K562 (cell line): ENCODE results near the gene MRPL38.

ENCODE experiments used
- CTCF ChIP-seq, 3 experiments: IDR thresholded peaks in 2 of 3; conservative IDR thresholded peaks in 1 of 3; 2 replicates each; pipeline ENCODE4 v1.5.1; 2011 to 2012; ENCODE audit warnings: low read length in 3 of 3, mild to moderate bottlenecking in 3 of 3, control low read depth in 2 of 3, improper control_type of control experiment in 1 of 3, inconsistent platforms in 1 of 3, low read depth in 1 of 3, mixed read lengths in 1 of 3, moderate library complexity in 1 of 3; ENCODE audit not compliant: insufficient read depth in 2 of 3
- DACH1 ChIP-seq: fragments of 450-650 bp; IDR thresholded peaks from 2 replicates; pipeline ENCODE4 v1.6.1; 2018; ENCODE audit not compliant: partially characterized antibody
- ETV6 ChIP-seq, 3 experiments: fragments of 150-350 bp in 1 of 3; sonication (generic) in 1 of 3; formaldehyde crosslinking in 1 of 3; IDR thresholded peaks; 2 replicates each; pipeline versions ENCODE4 v1.6.1 to v1.8.0; 2014 to 2022; ENCODE audit warnings: borderline replicate concordance in 2 of 3, low read depth in 2 of 3, antibody characterized with exemption in 1 of 3, low read length in 1 of 3, mild to moderate bottlenecking in 1 of 3, missing genetic modification reagents in 1 of 3
- FOS ChIP-seq: IDR thresholded peaks from 3 replicates; pipeline ENCODE4 v1.6.1; 2011; ENCODE audit not compliant: insufficient read length; ENCODE audit errors: extremely low read depth
- KDM4B ChIP-seq, 2 experiments: fragments of 450-650 bp in 1 of 2; sonication (generic) in 1 of 2; IDR thresholded peaks; 2 replicates each; pipeline ENCODE4 v1.6.1; 2016 to 2017; ENCODE audit warnings: borderline replicate concordance in 2 of 2, antibody characterized with exemption in 1 of 2, low read depth in 1 of 2, mild to moderate bottlenecking in 1 of 2
- NRF1 ChIP-seq, 2 experiments: fragments of 450-650 bp; IDR thresholded peaks in 1 of 2; conservative IDR thresholded peaks in 1 of 2; 2 replicates each; pipeline ENCODE4 v1.6.1; 2014; ENCODE audit warnings: mild to moderate bottlenecking in 2 of 2
- SLC30A9 ChIP-seq: fragments of 250-450 bp; sonication (Bioruptor Pico); IDR thresholded peaks from 2 replicates; pipeline ENCODE4 v1.8.0; 2022; ENCODE audit warnings: mild to moderate bottlenecking, moderate library complexity
- THRA ChIP-seq: fragments of 450-650 bp; IDR thresholded peaks from 2 replicates; pipeline ENCODE4 v1.6.1; 2017; ENCODE audit warnings: mild to moderate bottlenecking, moderate library complexity
- TRIM24 ChIP-seq, 2 experiments: fragments of 450-650 bp; IDR thresholded peaks; 2 replicates each; pipeline ENCODE4 v1.6.1; 2016
- YY1 ChIP-seq, 3 experiments: IDR thresholded peaks; 2 replicates each; pipeline ENCODE4 v1.6.1; 2011; ENCODE audit warnings: low read length in 2 of 3, mild to moderate bottlenecking in 2 of 3, moderate library complexity in 2 of 3, borderline replicate concordance in 1 of 3, control low read depth in 1 of 3, low read depth in 1 of 3; ENCODE audit not compliant: insufficient read depth in 3 of 3, insufficient replicate concordance in 2 of 3, control insufficient read depth in 1 of 3, insufficient read length in 1 of 3; ENCODE audit errors: extremely low read depth in 1 of 3
- ZBTB49 ChIP-seq: sonication (generic); formaldehyde crosslinking; IDR thresholded peaks from 2 replicates; pipeline ENCODE4 v1.8.0; 2022; ENCODE audit warnings: missing genetic modification reagents, mild to moderate bottlenecking, borderline replicate concordance

- TF ChIP-seq ZBTB49 (CRISPR knock-in tag): no peak
- peak in 2 of 3 experiments; percentile 16 to 42; a peak in 2 of 6 replicates for TF ChIP-seq CTCF (IDR thresholded peaks at IDR 0.05 in 2 of 3, conservative IDR thresholded peaks at IDR 0.05 in 1 of 3; ENCODE audit: insufficient read depth in 2 of 3, low read depth in 1 of 3, low read length in 3 of 3)
- no peak for TF ChIP-seq SLC30A9 (CRISPR knock-in tag)
- no peak for TF ChIP-seq FOS
- TF ChIP-seq ETV6 (IDR thresholded peaks at IDR 0.05; ENCODE audit: borderline replicate concordance in 1 of 2, low read depth in 2 of 2, low read length in 1 of 2): no peak
- no peak for TF ChIP-seq ETV6 (CRISPR knock-in tag; IDR thresholded peaks at IDR 0.05; ENCODE audit: borderline replicate concordance)
- peak in 1 of 2 experiments; percentile 30; a peak in 1 of 4 replicates for TF ChIP-seq NRF1 (conservative IDR thresholded peaks at IDR 0.05 in 1 of 2, IDR thresholded peaks at IDR 0.05 in 1 of 2)
- no peak for TF ChIP-seq DACH1
- TF ChIP-seq TRIM24 (IDR thresholded peaks at IDR 0.05): no peak
- TF ChIP-seq KDM4B (IDR thresholded peaks at IDR 0.05; ENCODE audit: borderline replicate concordance in 2 of 2, low read depth in 1 of 2): no peak
- TF ChIP-seq THRA: no peak
- peak in 2 of 3 experiments; percentile 7 to 25 for TF ChIP-seq YY1 (IDR thresholded peaks at IDR 0.05; ENCODE audit: borderline replicate concordance in 1 of 3, control insufficient read depth in 1 of 3, extremely low read depth in 1 of 3, insufficient read depth in 3 of 3, insufficient read length in 1 of 3, insufficient replicate concordance in 2 of 3, low read depth in 1 of 3, low read length in 2 of 3)
These were observed 26.3 kb downstream of the MRPL38 start, which contains the start of gene TRIM47 for GRCh38 chr17:75878174-75878998.
